ENCODE data around the gene CROCC2.

The CROCC2 gene

DNA sequence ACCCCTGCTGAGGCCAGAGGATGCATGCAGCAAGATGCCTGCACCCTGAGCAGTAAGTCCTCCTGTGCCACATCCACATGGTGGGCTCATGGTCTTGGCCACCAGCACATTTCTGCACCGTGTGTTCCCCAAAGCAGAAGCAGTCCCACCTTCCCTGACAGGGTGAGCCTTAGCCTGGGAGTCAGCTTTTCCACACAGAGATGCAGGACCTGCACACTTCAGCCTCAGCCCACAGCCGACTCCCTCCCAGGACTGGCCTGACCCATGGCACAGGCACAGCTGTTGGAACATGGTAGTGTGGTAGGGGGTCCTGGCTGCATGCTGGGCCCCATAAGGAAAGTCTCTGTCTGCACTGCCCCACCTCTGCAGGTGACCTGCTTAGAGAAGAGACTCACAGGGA is 97.2 kb downstream of the CROCC2 start:
- no peaks in the 10 kb centered on the region for H3K4me1 ChIP-seq (ENCODE audit: control insufficient read depth, insufficient read depth, low read length, poor library complexity, severe bottlenecking)
- no peaks in the 10 kb centered on the region for H3K36me3 ChIP-seq (ENCODE audit: control insufficient read depth, insufficient read depth, low read length)
- WGBS, 2 experiments (ENCODE audit: insufficient coverage in 2 of 2) = 73% methylated on average over 2 of the region's 2 CpGs; no CpG with 5 or more reads in 1 of the 2 experiments
- H3K27ac ChIP-seq (ENCODE audit: low read depth, low read length, severe bottlenecking) = no peak overlapping the region
- no peak overlapping the region for H3K4me3 ChIP-seq (ENCODE audit: extremely low read depth, insufficient read depth, low read length, poor library complexity, severe bottlenecking)
- H3K9me3 ChIP-seq (ENCODE audit: control insufficient read depth, low read length) = peaks cover 10% of the 10 kb centered on the region

GRCh38 chr2:241003830-241004564 is 97.9 kb downstream of the CROCC2 start:
- Histone ChIP-seq H3K4me3 (ENCODE audit: extremely low read depth, insufficient read depth, low read length, poor library complexity, severe bottlenecking) (no peak overlapping the region), H3K9me3 (ENCODE audit: control insufficient read depth, low read length) (peaks cover 10% of the 10 kb centered on the region), H3K36me3 (ENCODE audit: control insufficient read depth, insufficient read depth, low read length) (no peaks in the 10 kb centered on the region), H3K27ac (ENCODE audit: low read depth, low read length, severe bottlenecking) (no peak overlapping the region), H3K4me1 (ENCODE audit: control insufficient read depth, insufficient read depth, low read length, poor library complexity, severe bottlenecking) (peaks cover 4% of the 10 kb centered on the region)
- no CpG with 5 or more reads among the region's 1 CpG for WGBS, 2 experiments (ENCODE audit: insufficient coverage in 2 of 2)

DNA sequence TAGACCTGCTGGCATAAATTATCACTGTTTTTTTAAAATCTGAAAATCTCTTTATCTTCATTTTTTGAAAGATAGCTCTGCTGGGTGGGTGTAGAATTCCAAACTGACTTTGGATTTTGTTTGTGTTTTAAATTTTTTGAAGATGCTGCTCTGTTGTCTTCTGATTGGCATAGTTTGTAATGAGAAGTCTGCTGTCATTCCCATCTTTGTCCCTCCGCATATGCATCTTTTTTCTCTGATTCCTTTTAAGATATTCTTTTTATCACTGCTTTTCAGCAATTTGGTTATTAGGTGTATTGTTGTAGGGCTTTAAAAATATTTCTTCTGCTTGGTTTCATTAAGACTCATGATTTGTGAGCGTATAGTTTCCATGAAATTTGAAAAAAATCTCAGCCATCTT is 99.4 kb downstream of the CROCC2 start:
- Histone ChIP-seq H3K4me3 (ENCODE audit: extremely low read depth, insufficient read depth, low read length, poor library complexity, severe bottlenecking) (no peak overlapping the region), H3K9me3 (ENCODE audit: control insufficient read depth, low read length) (peaks cover 10% of the 10 kb centered on the region), H3K4me1 (ENCODE audit: control insufficient read depth, insufficient read depth, low read length, poor library complexity, severe bottlenecking) (peaks cover 16% of the 10 kb centered on the region), H3K36me3 (ENCODE audit: control insufficient read depth, insufficient read depth, low read length) (no peaks in the 10 kb centered on the region), H3K27ac (ENCODE audit: low read depth, low read length, severe bottlenecking) (no peak overlapping the region)
- no CpG with 5 or more reads among the region's 2 CpGs for WGBS, 2 experiments (ENCODE audit: insufficient coverage in 2 of 2)

- Histone ChIP-seq H3K9me3 (ENCODE audit: control insufficient read depth, low read length) (peaks cover 10% of the 10 kb centered on the region), H3K36me3 (ENCODE audit: control insufficient read depth, insufficient read depth, low read length) (no peaks in the 10 kb centered on the region), H3K4me3 (ENCODE audit: extremely low read depth, insufficient read depth, low read length, poor library complexity, severe bottlenecking) (no peak overlapping the region), H3K27ac (ENCODE audit: low read depth, low read length, severe bottlenecking) (no peak overlapping the region), H3K4me1 (ENCODE audit: control insufficient read depth, insufficient read depth, low read length, poor library complexity, severe bottlenecking) (peaks cover 19% of the 10 kb centered on the region)
- whole genome bisulfite sequencing, 2 experiments (ENCODE audit: insufficient coverage in 2 of 2) = 100% methylated on average over 1 of the region's 3 CpGs; no CpG with 5 or more reads in 1 of the 2 experiments
These were observed 100.3 kb downstream of the CROCC2 start for GRCh38 chr2:241006412-241006811.

- H3K9me3 ChIP-seq (ENCODE audit: control insufficient read depth, low read length) = peaks cover 10% of the 10 kb centered on the region
- 88 to 100% methylated on average over 5 to 6 of the region's 7 CpGs for WGBS, 2 experiments (ENCODE audit: insufficient coverage in 2 of 2)
These were observed 101.0 kb downstream of the CROCC2 start for GRCh38 chr2:241007111-241007510.

DNA sequence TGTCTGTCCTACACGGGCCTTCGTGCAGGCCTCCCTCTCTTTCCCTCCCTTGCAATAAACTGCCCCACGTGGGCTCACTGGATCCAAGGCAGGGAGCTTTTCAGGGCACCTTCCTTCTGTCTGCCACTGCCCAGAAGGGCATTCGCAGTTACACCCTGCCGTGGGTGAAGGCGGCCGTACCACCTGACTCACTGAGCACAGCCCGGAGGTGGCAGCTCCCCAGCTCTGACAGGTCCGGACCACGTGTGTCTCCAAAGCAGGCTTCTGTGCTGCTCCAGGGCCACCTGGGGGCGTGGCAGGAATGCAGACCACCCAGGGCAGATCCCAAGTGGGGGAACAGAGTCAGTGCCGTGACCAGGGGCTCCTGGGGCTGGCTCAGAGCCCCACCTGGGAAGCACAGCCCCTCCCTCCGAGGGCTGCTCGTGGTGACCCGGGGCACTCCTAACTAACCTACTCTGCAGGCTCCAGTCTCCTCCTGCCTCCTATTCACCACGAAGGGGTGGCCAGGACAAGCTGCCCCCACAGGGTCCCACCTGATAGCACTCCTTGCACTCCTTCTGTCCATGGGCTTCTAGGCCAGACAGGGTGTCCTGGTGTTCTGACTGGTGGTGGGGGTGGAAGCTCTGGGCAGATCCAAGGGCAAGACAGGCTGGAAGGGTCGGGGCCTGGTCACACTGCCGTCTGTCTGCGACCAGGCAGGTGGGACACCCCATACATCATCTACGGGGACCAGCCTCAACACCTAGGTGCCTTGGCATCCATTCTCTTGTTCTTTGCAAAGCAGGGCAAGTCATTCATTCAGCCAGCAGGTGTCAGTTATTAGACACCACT is 102.0 kb downstream of the CROCC2 start:
- no peaks in the 10 kb centered on the region for H3K36me3 ChIP-seq (ENCODE audit: control insufficient read depth, insufficient read depth, low read length)
- H3K4me1 ChIP-seq (ENCODE audit: control insufficient read depth, insufficient read depth, low read length, poor library complexity, severe bottlenecking) = peaks cover 19% of the 10 kb centered on the region
- H3K27ac ChIP-seq (ENCODE audit: low read depth, low read length, severe bottlenecking) = no peak overlapping the region
- 84 to 86% methylated on average over 15 to 19 of the region's 20 CpGs for WGBS, 2 experiments (ENCODE audit: insufficient coverage in 2 of 2)
- peaks cover 10% of the 10 kb centered on the region for H3K9me3 ChIP-seq (ENCODE audit: control insufficient read depth, low read length)
- H3K4me3 ChIP-seq (ENCODE audit: extremely low read depth, insufficient read depth, low read length, poor library complexity, severe bottlenecking) = no peak overlapping the region

More at GRCh38 chr2:241007111-241007510, 101.0 kb downstream of the CROCC2 start:
- H3K36me3 ChIP-seq (ENCODE audit: control insufficient read depth, insufficient read depth, low read length) = no peaks in the 10 kb centered on the region
- H3K4me1 ChIP-seq (ENCODE audit: control insufficient read depth, insufficient read depth, low read length, poor library complexity, severe bottlenecking) = peaks cover 19% of the 10 kb centered on the region
- H3K4me3 ChIP-seq (ENCODE audit: extremely low read depth, insufficient read depth, low read length, poor library complexity, severe bottlenecking) = no peak overlapping the region
- H3K27ac ChIP-seq (ENCODE audit: low read depth, low read length, severe bottlenecking) = no peak overlapping the region

- Histone ChIP-seq H3K4me1 (ENCODE audit: control insufficient read depth, insufficient read depth, low read length, poor library complexity, severe bottlenecking) (peaks cover 19% of the 10 kb centered on the region), H3K36me3 (ENCODE audit: control insufficient read depth, insufficient read depth, low read length) (no peaks in the 10 kb centered on the region), H3K4me3 (ENCODE audit: extremely low read depth, insufficient read depth, low read length, poor library complexity, severe bottlenecking) (no peak overlapping the region), H3K27ac (ENCODE audit: low read depth, low read length, severe bottlenecking) (no peak overlapping the region), H3K9me3 (ENCODE audit: control insufficient read depth, low read length) (peaks cover 4% of the 10 kb centered on the region)
- 86 to 93% methylated on average over 5 to 7 of the region's 7 CpGs for WGBS, 2 experiments (ENCODE audit: insufficient coverage in 2 of 2)
These were observed 102.6 kb downstream of the CROCC2 start for GRCh38 chr2:241008711-241009121.

- H3K4me1 ChIP-seq (ENCODE audit: control insufficient read depth, insufficient read depth, low read length, poor library complexity, severe bottlenecking) = peaks cover 19% of the 10 kb centered on the region
- no peaks in the 10 kb centered on the region for H3K9me3 ChIP-seq (ENCODE audit: control insufficient read depth, low read length)
- WGBS, 2 experiments (ENCODE audit: insufficient coverage in 2 of 2) = 73 to 90% methylated on average over 2 of the region's 2 CpGs
- peak overlapping the region; percentile 87 for H3K27ac ChIP-seq (ENCODE audit: low read depth, low read length, severe bottlenecking)
- no peaks in the 10 kb centered on the region for H3K36me3 ChIP-seq (ENCODE audit: control insufficient read depth, insufficient read depth, low read length)
- peak overlapping the region; percentile 18 for H3K4me3 ChIP-seq (ENCODE audit: extremely low read depth, insufficient read depth, low read length, poor library complexity, severe bottlenecking)
These were observed 103.1 kb downstream of the CROCC2 start for GRCh38 chr2:241009191-241009590.

GRCh38 chr2:241009601-241010530 is 103.7 kb downstream of the CROCC2 start:
- H3K4me3 ChIP-seq (ENCODE audit: extremely low read depth, insufficient read depth, low read length, poor library complexity, severe bottlenecking) = peak overlapping the region; percentile 18
- H3K36me3 ChIP-seq (ENCODE audit: control insufficient read depth, insufficient read depth, low read length) = no peaks in the 10 kb centered on the region
- peak overlapping the region; percentile 87 for H3K27ac ChIP-seq (ENCODE audit: low read depth, low read length, severe bottlenecking)
- no peaks in the 10 kb centered on the region for H3K9me3 ChIP-seq (ENCODE audit: control insufficient read depth, low read length)
- 6% methylated on average over 25 of the region's 28 CpGs for WGBS, 2 experiments (ENCODE audit: insufficient coverage in 2 of 2)
- H3K4me1 ChIP-seq (ENCODE audit: control insufficient read depth, insufficient read depth, low read length, poor library complexity, severe bottlenecking) = peaks cover 19% of the 10 kb centered on the region

Data from mesodermal cell (in vitro differentiated cells).